Vagina (tissue), 2 donors: ENCODE data around the gene KCTD11. TPM values are rescaled to one million over a fixed set of nuclear protein-coding genes. Genes with fewer than 3 reads are reported as not detected.
"Not testable (repeated sequence)": the region's sequence is repeated elsewhere in the genome, so short reads cannot be mapped to it uniquely, and the experiment has no call there.

ENCODE experiments used
- DNase-seq, 2 donors: peaks; one replicate each; pipeline ENCODE4 v3.0.0-alpha.2; 2017; ENCODE audit errors: extremely low spot score in 2 of 2
- H3K27ac ChIP-seq: fragments of 200-600 bp; sonication (generic); one replicate; pipeline ENCODE4 v1.5.1; 2019
- H3K27me3 ChIP-seq: fragments of 200-600 bp; sonication (generic); one replicate; pipeline ENCODE4 v1.5.1; 2019
- H3K36me3 ChIP-seq, 2 donors: fragments of 200-600 bp; sonication (generic); one replicate each; pipeline ENCODE4 v1.5.1; 2017 to 2019
- H3K4me1 ChIP-seq: fragments of 200-600 bp; sonication (generic); one replicate; pipeline ENCODE4 v1.5.1; 2019
- H3K4me3 ChIP-seq, 2 donors: fragments of 200-600 bp; sonication (generic); 1 replicate in 1 of 2; 2 replicates in 1 of 2; pipeline ENCODE4 v1.5.1; 2016 to 2019
- H3K9me3 ChIP-seq: fragments of 200-600 bp; sonication (generic); one replicate; pipeline ENCODE4 v1.5.1; 2019
- CTCF ChIP-seq, 3 experiments: fragments of 450-650 bp in 2 of 3; fragments of 200-600 bp in 1 of 3; sonication (generic) in 1 of 3; IDR thresholded peaks; one replicate each; pipeline ENCODE4 v1.5.1; 2017 to 2019; ENCODE audit warnings: antibody characterized with exemption in 3 of 3, mild to moderate bottlenecking in 2 of 3, moderate library complexity in 2 of 3
- POLR2A ChIP-seq, 2 donors: fragments of 450-650 bp; IDR thresholded peaks; one replicate each; pipeline ENCODE4 v1.6.1; 2017; ENCODE audit warnings: antibody characterized with exemption in 2 of 2, mild to moderate bottlenecking in 2 of 2, moderate library complexity in 2 of 2
- POLR2AphosphoS5 ChIP-seq, 2 donors: sonication (generic); formaldehyde crosslinking; IDR thresholded peaks; one replicate each; pipeline ENCODE4 v1.9.0; 2017; ENCODE audit warnings: antibody characterized with exemption in 2 of 2, mild to moderate bottlenecking in 2 of 2, low read depth in 1 of 2; ENCODE audit not compliant: insufficient read depth in 1 of 2
- intact Hi-C: fragments of 100-400 bp; cut with DNase I; formaldehyde crosslinking; loops from one replicate; pipeline ENCODE4 v1.15.1; 2023
- total RNA-seq: library from RNA; depleted of rRNA; stranded (reverse); fragments of >200 nt; gene quantifications from one replicate; pipeline ENCODE4 v1.2.3, GENCODE V29; 2016

Gene KCTD11
- total RNA-seq, 1 donor from 2014 or later = 12.5 TPM

GRCh38 chr17:7367918-7368598, 16.1 kb downstream of the KCTD11 start:
- Histone ChIP-seq H3K27ac (no peak overlapping the region), H3K36me3 (no peaks in the 10 kb centered on the region), H3K4me3 (no peak overlapping the region), H3K27me3 (no peaks in the 10 kb centered on the region), H3K4me1 (no peaks in the 10 kb centered on the region), H3K9me3 (no peaks in the 10 kb centered on the region)
- TF ChIP-seq POLR2AphosphoS5 (IDR thresholded peaks at IDR 0.05; ENCODE audit: insufficient read depth in 1 of 2, low read depth in 1 of 2) (no peak), POLR2A (IDR thresholded peaks at IDR 0.05) (no peak), CTCF (IDR thresholded peaks at IDR 0.05) (no peak)
- DNase-seq = no peak
- intact Hi-C loops = no loop called here

- H3K4me3 ChIP-seq, H3K9me3 ChIP-seq, H3K4me1 ChIP-seq, DNase-seq, H3K27me3 ChIP-seq, H3K36me3 ChIP-seq, H3K27ac ChIP-seq, intact Hi-C loops: not testable (repeated sequence)
These were observed 16.6 kb downstream of the KCTD11 start for GRCh38 chr17:7368599-7368994.

GRCh38 chr17:7369825-7370224, 17.9 kb downstream of the KCTD11 start:
- Histone ChIP-seq H3K36me3 (no peaks in the 10 kb centered on the region), H3K9me3 (no peaks in the 10 kb centered on the region), H3K27me3 (no peaks in the 10 kb centered on the region), H3K27ac (no peak overlapping the region), H3K4me1 (no peaks in the 10 kb centered on the region), H3K4me3 (no peak overlapping the region)
- no peak for DNase-seq
- intact Hi-C loops = no loop called here
- no peak for TF ChIP-seq CTCF (IDR thresholded peaks at IDR 0.05)
- TF ChIP-seq POLR2A (IDR thresholded peaks at IDR 0.05) = no peak
- TF ChIP-seq POLR2AphosphoS5 (IDR thresholded peaks at IDR 0.05; ENCODE audit: insufficient read depth in 1 of 2, low read depth in 1 of 2) = no peak

- no peaks in the 10 kb centered on the region for H3K27me3 ChIP-seq
- no peak for DNase-seq
- no peaks in the 10 kb centered on the region for H3K4me1 ChIP-seq
- intact Hi-C loops = no loop called here
- no peaks in the 10 kb centered on the region for H3K9me3 ChIP-seq
- no peaks in the 10 kb centered on the region for H3K36me3 ChIP-seq
- no peak overlapping the region for H3K4me3 ChIP-seq
- no peak overlapping the region for H3K27ac ChIP-seq
- TF ChIP-seq POLR2AphosphoS5 (IDR thresholded peaks at IDR 0.05; ENCODE audit: insufficient read depth in 1 of 2, low read depth in 1 of 2) (no peak), POLR2A (IDR thresholded peaks at IDR 0.05) (no peak), CTCF (IDR thresholded peaks at IDR 0.05) (no peak)
These were observed 18.9 kb downstream of the KCTD11 start for GRCh38 chr17:7370853-7371252.

- no peak for DNase-seq
- intact Hi-C loops = no loop called here
- no peak for TF ChIP-seq CTCF (IDR thresholded peaks at IDR 0.05)
- TF ChIP-seq POLR2AphosphoS5 (IDR thresholded peaks at IDR 0.05; ENCODE audit: insufficient read depth in 1 of 2, low read depth in 1 of 2) = no peak
- no peak for TF ChIP-seq POLR2A (IDR thresholded peaks at IDR 0.05)
- Histone ChIP-seq H3K36me3 (no peaks in the 10 kb centered on the region), H3K9me3 (no peaks in the 10 kb centered on the region), H3K27me3 (no peaks in the 10 kb centered on the region), H3K27ac (no peak overlapping the region), H3K4me3 (no peak overlapping the region), H3K4me1 (no peaks in the 10 kb centered on the region)
These were observed 22.4 kb downstream of the KCTD11 start for GRCh38 chr17:7374353-7374752.
